GM12875 (cell line): ENCODE data around the gene VANGL2.

Experiments
- H3K4me3 ChIP-seq: one replicate; pipeline ENCODE4 v1.5.1; 2011; ENCODE audit warnings: low read depth, low read length, control low read depth
- TF ChIP-seq, protein P1 (sequence below): IDR thresholded peaks from 2 replicates; pipeline ENCODE4 v1.5.1; 2011; ENCODE audit warnings: low read depth, mild to moderate bottlenecking, control low read depth, inconsistent platforms, low read length, moderate library complexity, borderline replicate concordance; ENCODE audit not compliant: insufficient read depth

The VANGL2 gene

DNA sequence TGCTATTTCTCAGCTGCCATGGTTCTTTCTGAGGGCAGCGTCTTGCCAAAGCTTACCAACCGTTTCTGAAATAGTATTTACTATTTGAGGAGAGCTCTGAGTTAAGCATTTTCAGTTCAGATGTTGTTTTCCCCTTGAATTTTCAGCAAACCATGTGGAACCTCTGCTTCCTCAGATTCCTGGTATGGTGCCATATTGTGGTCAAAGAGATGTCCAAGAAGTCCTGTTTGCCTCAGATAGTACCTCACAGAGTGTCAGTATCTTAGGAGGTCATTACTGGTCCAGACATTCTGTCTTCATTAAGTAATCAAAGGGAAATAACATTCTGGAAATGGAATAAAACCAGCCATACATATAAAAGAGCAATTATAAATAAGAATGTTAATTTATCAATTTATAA lies 36.6 kb downstream of the VANGL2 start:
- H3K4me3 ChIP-seq: no peak overlapping the region
- TF ChIP-seq, protein P1, sequence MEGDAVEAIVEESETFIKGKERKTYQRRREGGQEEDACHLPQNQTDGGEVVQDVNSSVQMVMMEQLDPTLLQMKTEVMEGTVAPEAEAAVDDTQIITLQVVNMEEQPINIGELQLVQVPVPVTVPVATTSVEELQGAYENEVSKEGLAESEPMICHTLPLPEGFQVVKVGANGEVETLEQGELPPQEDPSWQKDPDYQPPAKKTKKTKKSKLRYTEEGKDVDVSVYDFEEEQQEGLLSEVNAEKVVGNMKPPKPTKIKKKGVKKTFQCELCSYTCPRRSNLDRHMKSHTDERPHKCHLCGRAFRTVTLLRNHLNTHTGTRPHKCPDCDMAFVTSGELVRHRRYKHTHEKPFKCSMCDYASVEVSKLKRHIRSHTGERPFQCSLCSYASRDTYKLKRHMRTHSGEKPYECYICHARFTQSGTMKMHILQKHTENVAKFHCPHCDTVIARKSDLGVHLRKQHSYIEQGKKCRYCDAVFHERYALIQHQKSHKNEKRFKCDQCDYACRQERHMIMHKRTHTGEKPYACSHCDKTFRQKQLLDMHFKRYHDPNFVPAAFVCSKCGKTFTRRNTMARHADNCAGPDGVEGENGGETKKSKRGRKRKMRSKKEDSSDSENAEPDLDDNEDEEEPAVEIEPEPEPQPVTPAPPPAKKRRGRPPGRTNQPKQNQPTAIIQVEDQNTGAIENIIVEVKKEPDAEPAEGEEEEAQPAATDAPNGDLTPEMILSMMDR: no peak

DNA sequence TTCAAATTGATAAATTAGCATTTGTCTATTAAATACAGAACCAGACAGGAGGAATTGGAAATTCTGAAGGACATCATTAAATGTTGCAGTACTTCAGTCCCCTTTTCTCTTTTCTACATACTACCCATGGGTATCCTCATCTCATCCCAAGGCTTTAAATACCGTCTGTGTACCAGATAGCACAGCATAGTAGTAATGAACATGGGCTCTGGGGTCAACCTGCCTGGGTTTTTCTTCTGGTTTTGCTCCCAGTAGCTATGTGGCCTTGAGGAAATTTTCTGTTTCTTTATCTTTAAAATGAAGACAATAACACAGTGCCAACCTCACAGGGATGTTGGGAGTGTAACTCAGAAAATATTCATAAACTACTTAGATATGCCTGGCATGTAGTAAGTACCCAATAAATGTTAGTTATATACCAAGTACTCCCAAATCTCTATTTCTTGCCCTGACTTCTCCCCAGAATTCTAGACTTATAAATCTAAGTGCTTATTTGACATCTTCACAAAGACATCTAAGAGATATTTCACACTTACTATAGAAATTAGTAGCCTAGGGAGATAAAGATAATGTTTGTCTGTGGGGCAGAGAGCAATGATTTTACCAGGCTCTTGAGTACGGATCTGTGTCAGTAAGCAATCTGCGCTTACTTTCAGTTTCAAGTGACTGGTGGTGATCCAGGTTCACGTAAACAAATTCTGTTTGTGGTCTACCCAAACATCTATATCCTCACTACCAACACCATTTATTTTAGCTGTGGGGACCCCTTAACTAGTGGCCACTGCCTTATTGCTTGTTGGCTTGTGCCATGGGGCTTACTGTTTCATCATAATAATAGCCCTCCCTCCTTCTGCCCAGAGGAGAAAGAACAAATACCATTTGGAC lies 37.3 kb downstream of the VANGL2 start:
- TF ChIP-seq, protein P1: no peak
- peak overlapping the region; percentile 31 for H3K4me3 ChIP-seq

DNA sequence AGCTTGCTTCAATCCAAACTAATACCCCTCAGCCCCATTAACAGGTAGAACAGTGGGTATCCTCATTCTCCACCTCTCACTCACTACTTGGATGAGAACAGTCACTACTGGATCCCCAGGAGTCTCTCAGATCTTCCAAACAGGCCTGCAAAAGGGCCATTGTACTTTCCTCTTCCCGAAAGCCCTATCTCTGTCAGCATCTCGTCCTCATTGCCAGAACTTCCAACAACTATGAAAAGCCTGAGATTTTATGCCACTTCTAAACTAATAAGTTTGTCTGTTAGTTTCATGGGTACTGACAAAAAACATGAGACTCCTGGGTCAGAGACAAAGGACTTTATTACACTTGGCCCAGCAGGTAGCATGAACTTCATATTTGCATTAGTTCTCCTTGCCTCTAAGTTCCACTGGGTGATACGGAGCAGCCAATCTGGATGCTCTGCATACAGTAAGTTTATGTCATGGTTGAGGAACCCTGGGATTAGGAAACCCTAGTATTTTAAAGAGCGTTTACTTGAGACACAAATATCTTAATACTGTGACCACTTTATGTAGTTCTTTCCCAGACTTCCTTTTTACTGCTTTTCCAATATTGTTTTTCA lies 38.1 kb downstream of the VANGL2 start:
- TF ChIP-seq, protein P1: no peak
- peak overlapping the region; percentile 31 for H3K4me3 ChIP-seq

DNA sequence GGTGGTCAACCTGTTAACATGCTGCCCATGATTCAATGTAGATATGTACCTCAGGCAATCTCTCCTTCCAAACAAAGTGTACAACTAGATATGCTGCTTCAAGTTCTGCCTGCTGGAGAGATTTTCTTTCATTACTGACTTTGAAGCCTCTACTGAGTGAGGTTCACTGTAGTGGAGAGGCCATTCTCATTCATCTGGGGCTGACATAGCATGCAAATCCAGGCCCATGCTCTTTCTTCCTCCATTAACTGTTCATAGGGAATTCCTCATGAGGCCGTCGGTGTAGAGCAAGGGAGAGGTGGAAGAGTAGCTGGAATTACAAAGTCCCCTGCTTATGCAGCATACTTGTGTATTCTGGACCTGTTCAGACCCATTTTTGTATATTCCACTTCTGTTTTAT lies 38.6 kb downstream of the VANGL2 start:
- TF ChIP-seq, protein P1: no peak
- H3K4me3 ChIP-seq: no peak overlapping the region

DNA sequence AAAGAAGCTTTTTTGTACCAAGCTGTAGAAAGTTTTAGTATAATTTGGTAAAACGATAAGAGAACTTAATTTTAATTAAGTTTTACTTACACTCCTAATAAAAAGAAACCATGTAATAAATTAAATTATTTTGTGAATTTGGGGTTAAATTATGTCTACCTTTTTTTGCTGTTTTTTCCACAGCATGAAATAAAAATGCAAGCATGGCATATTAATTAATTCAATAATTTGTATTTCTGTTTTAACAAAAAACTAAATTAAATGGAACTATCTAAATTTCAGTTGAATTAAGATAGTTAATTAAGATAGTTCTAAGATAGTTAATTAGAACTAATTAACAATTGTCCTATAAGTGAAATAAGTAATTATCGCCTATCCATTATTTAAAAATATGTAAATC lies 39.4 kb downstream of the VANGL2 start:
- TF ChIP-seq, protein P1: no peak
- H3K4me3 ChIP-seq: no peak overlapping the region

DNA sequence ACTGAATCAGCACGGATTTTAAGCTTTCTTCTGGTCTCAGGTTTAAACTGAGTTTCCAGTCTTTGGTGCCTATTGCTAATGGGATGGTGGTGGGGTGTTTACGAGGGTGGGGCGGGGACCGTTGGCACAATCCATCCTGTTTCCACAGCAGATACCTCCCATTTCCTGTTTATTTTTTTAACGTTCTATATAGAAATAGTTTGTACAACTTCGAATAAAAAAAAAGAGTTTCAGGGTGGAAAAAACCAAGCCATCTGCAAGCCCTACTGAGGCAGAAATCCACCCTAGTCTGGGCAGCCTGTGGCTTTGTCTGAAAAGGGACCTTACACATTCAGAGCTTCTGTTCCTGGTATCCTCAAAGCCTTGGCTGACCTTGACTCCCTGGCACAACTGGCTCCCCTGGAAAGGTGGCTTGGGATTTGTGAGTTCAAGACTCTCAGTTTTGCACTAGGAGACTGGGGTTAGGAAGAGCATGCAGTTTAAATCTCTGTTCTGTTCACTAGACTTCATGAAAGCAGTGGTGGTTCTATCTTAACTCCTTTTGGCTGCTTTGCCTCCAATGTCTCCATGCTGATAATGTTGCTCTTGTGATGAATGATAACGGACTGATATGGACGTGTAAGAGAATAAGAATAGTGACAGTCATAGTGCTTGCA lies 46.7 kb downstream of the VANGL2 start:
- no peak overlapping the region for H3K4me3 ChIP-seq
- TF ChIP-seq, protein P1: no peak
